Activated T-cell treated with anti-CD3 and anti-CD28 coated beads, Interleukin-2, amount 50 U/mL, for 24 hours (primary cell): ENCODE data around the gene NME2.
"Not testable (repeated sequence)": the region's sequence is repeated elsewhere in the genome, so short reads cannot be mapped to it uniquely, and the experiment has no call there.

Experiments
- DNase-seq: peaks from one replicate; pipeline ENCODE4 v3.0.0-alpha.2; 2020
- H3K27ac Mint-ChIP-seq: 2 replicates; pipeline ENCODE4 v1.8.0; 2020; ENCODE audit warnings: mild to moderate bottlenecking, mixed read lengths
- H3K27me3 Mint-ChIP-seq: 2 replicates; pipeline ENCODE4 v1.8.0; 2020; ENCODE audit warnings: mixed read lengths
- H3K36me3 Mint-ChIP-seq: 2 replicates; pipeline ENCODE4 v1.8.0; 2020; ENCODE audit warnings: low read depth, mixed read lengths
- H3K4me1 Mint-ChIP-seq: 2 replicates; pipeline ENCODE4 v1.8.0; 2020; ENCODE audit warnings: low read depth, mixed read lengths
- H3K4me3 Mint-ChIP-seq: 2 replicates; pipeline ENCODE4 v1.8.0; 2020; ENCODE audit warnings: mild to moderate bottlenecking, moderate library complexity, mixed read lengths
- H3K9me3 Mint-ChIP-seq: 2 replicates; pipeline ENCODE4 v1.8.0; 2020; ENCODE audit warnings: mixed read lengths

The NME2 gene

DNA sequence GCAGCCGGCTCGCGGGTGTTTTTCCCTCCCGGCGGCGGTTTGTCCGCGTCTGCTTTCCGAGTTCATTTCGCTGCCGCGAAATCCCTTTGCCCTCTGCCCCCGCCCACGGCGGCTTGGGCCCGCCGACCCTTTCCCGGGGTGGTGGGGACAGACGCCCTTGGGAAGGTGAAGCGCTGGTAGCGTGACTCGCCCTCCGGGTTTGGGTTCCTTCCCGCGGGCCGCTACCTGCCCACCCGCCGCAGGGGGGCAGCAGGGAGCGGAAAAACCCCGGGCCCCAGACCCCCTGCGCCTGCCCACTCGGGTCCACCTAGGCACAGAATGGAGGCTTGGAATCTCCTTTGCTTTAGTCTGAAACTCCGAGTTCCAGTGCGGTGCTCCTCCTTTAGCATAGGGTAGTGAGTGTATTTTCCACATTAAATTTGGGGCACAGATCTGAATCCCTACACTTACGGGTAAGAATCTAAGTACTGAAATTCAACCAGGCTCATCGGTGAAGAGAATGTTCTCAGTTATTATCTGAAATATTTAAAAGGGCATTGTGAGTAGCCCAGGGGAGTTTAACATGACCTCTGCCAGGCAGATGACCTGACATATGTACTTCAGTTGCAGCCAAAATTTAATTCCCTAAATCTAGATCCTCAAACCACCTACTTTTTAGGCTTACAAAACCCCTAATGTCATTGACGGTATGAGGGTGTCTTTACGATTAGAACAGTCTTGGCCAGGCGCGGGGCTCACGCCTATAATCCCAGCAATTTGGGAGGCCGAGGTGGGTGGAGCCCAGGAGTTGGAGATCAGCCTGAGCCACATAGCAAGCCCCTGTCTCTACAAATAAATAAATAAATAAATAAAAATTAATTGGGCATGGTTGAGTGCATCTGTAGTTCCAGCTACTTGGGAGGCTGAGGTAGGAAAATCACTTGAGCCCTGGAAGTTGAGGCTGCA, 1.0 kb downstream of the NME2 start:
- Mint-ChIP-seq H3K4me3 (peak overlapping the region; percentile 90), H3K27ac (peak overlapping the region; percentile 96), H3K4me1 (peaks cover 43% of the 10 kb centered on the region), H3K36me3 (peaks cover 89% of the 10 kb centered on the region), H3K9me3 (no peaks in the 10 kb centered on the region), H3K27me3 (no peaks in the 10 kb centered on the region)
- DNase-seq: peak; percentile 87

DNA sequence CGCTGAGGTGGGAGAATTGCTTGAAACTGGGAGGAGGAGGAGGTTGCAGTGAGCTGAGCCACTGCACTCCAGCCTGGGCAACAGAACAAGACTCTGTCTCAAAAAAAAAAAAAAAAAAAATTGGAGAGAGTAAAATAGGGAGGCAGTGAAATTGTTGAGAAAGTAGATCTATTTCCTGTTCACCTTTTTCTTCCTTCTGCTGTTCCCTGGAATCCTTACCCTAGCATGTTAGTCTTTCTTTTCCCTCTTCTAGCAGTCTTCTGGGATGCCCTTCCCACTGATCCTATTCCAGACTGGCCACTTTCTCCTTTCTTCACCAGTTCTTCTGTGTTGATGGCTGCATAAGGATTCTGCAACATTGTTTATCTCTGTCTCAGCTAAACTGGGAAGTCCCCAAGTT, 3.1 kb downstream of the NME2 start:
- no peak for DNase-seq
- Mint-ChIP-seq H3K27me3 (no peaks in the 10 kb centered on the region), H3K36me3 (peaks cover 90% of the 10 kb centered on the region), H3K27ac (peak overlapping the region; percentile 96), H3K9me3 (no peaks in the 10 kb centered on the region), H3K4me3 (peak overlapping the region; percentile 90), H3K4me1 (peaks cover 41% of the 10 kb centered on the region)

DNA sequence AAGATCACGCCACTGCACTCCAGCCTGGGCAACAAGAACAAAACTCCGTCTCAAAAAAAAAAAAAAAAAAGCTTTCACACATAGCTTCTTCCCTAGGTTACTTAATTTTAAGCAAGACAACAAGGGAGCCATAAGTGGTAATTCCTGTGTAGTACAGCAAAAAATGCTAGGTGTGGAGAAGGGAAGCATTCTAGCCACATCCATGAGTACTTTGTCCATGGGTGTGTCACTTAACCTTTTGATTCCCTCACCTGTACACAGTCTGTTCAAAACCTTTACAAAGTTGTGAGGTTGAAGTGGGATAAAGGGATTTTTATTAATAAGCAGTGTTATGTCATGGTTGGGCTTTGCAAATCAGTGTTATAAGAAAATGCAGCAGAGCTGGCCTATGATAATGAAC, 4.5 kb downstream of the NME2 start:
- H3K4me1 Mint-ChIP-seq: peaks cover 30% of the 10 kb centered on the region
- peaks cover 89% of the 10 kb centered on the region for H3K36me3 Mint-ChIP-seq

DNA sequence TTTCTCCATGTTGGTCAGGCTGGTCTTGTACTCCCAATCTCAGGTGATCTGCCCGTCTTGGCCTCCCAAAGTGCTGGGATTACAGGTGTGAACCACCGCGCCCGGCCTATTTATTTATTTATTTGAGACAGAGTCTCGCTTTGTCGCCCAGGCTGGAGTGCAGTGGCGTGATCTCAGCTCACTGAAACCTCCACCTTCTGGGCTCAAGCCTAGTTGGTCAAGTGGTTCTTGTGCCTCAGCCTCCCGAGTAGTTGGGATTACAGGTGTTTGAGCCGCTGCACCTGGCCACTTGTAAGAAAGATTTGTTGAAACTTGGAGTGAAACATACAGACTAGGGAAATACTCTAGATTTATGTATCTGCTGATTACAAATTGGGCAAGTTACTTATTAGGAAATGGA, 5.8 kb downstream of the NME2 start:
- not testable (repeated sequence) for DNase-seq, H3K27ac Mint-ChIP-seq, H3K27me3 Mint-ChIP-seq, H3K4me3 Mint-ChIP-seq, H3K9me3 Mint-ChIP-seq
- Mint-ChIP-seq H3K4me1 (peaks cover 27% of the 10 kb centered on the region), H3K36me3 (peaks cover 90% of the 10 kb centered on the region)

More for the DNA sequence above, 4.5 kb downstream of the NME2 start:
- H3K27me3 Mint-ChIP-seq: no peaks in the 10 kb centered on the region
- no peak for DNase-seq
- H3K4me3 Mint-ChIP-seq: no peak overlapping the region
- no peaks in the 10 kb centered on the region for H3K9me3 Mint-ChIP-seq
- no peak overlapping the region for H3K27ac Mint-ChIP-seq

DNA sequence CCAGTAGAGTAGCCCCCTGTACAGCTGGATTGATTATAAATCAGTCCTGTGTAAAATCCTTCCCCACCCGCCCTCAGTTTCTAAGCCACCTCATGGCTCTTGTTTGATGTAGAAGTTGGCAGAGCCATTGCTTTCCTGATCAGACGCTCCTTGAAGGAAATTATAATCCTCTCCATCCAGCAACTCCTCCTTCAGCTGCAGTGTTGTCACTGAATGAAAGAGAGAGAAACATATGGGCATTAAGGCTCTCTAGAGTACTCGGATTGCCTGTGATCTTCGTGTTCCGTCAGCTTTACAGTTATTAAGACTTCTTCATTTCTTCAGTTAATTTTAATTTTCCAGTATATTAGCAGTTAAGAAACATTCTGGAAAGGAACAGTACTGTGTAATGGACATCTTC, 14.3 kb downstream of the NME2 start:
- Mint-ChIP-seq H3K27ac (peak overlapping the region; percentile 20), H3K4me1 (no peaks in the 10 kb centered on the region), H3K27me3 (no peaks in the 10 kb centered on the region), H3K36me3 (peaks cover 80% of the 10 kb centered on the region), H3K4me3 (no peak overlapping the region), H3K9me3 (no peaks in the 10 kb centered on the region)
- DNase-seq: no peak

DNA sequence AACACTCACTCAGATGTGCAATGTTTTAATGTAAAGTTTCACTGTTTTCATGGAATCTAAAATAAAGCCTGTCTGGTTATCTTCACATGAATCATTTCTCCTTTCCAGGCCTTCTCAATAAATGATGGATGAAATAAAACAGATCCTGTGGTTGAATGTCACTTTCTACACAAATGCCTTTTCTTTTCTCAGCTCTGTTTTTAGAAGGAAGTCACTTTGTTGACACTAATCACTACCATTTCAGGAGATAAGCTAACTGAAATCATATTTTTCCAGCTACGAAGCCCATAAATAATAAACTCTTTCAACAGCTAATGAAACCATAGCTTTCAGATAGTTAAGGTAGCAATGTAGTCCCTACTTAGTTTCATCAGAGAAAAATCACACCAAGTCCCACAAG, 17.9 kb downstream of the NME2 start:
- H3K27me3 Mint-ChIP-seq: no peaks in the 10 kb centered on the region
- H3K36me3 Mint-ChIP-seq: peaks cover 80% of the 10 kb centered on the region
- peak overlapping the region; percentile 50 for H3K27ac Mint-ChIP-seq
- H3K9me3 Mint-ChIP-seq: no peaks in the 10 kb centered on the region
- no peak for DNase-seq
- no peak overlapping the region for H3K4me3 Mint-ChIP-seq
- no peaks in the 10 kb centered on the region for H3K4me1 Mint-ChIP-seq

DNA sequence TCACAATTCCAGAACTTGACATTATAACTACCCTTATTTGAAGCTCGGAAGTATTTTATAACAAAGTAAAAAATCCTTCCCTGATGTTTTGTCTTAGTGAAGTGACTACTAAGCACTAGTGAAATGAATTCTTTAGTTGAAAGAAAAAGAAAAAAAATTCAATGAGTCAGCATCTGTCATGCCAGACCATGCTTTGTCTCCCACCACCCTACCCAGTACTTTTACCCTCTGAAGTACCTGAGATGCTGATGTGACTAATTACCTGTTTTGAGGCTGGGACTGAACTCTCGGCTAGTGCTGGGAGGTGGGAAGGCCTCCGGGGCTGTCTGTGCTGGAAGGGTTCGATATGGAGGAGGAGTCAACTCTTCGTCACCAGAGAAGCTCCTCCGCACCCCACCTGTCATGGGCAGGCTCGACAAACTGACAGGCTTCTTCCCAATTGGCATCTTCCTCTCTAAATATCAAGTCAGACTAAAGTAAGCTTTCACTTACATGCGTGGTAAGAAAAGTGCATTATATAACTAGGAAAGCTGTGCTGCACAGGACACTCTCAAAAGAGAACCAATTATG, 19.6 kb downstream of the NME2 start:
- DNase-seq: no peak
- Mint-ChIP-seq H3K27me3 (no peaks in the 10 kb centered on the region), H3K4me3 (no peak overlapping the region), H3K9me3 (no peaks in the 10 kb centered on the region), H3K27ac (peak overlapping the region; percentile 20), H3K36me3 (peaks cover 86% of the 10 kb centered on the region), H3K4me1 (peaks cover 2% of the 10 kb centered on the region)

DNA sequence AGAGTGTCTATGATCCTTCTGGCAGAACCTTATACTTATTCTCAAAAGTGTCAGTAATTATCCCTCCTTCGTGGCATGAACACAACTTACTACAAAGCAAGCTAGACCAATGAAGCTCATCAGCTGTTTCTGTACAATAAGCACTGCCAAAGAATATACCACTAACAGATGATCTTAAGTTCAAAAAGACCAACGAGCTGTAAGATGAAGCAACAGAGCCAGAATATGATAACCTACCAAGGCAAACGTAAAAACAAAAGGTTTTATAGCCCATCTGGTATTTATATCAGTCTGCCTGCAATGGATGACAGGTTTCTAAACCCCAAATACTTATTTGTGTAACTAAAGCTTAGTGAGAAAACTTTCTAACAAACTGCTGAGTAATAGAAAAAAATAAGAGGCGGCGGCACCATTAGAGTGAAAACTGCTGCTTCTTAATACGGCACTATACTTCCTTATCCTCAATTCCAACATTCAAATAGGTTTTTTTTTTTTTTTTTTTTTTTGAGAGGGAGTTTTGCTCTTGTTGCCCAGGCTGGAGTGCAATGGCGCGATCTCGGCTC, 22.1 kb downstream of the NME2 start:
- DNase-seq: no peak
- H3K9me3 Mint-ChIP-seq: no peaks in the 10 kb centered on the region
- H3K27me3 Mint-ChIP-seq: no peaks in the 10 kb centered on the region
- peaks cover 84% of the 10 kb centered on the region for H3K36me3 Mint-ChIP-seq
- no peak overlapping the region for H3K4me3 Mint-ChIP-seq
- H3K4me1 Mint-ChIP-seq: peaks cover 2% of the 10 kb centered on the region
- peak overlapping the region; percentile 42 for H3K27ac Mint-ChIP-seq

DNA sequence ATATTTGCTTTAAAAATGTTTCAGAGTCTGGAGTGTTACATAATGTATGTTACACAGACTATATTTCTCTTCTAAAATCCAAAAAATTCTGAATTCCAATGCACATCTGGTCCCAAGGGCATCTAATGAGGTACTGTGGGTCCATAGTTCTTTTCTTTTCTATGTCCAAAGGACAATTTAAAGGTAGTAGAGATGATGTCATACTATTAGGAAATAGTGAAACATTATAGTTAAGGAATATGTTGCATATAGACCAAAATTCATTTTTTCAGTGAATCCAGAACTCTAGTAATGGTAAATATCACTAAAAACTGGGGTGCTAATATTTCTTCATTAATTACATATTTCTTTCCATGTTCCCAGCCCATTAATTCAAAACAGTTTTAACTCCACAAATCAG, 23.0 kb downstream of the NME2 start:
- DNase-seq: no peak
- Mint-ChIP-seq H3K4me1 (peaks cover 2% of the 10 kb centered on the region), H3K36me3 (peaks cover 83% of the 10 kb centered on the region), H3K4me3 (no peak overlapping the region), H3K27me3 (no peaks in the 10 kb centered on the region), H3K9me3 (no peaks in the 10 kb centered on the region), H3K27ac (peak overlapping the region; percentile 76)

DNA sequence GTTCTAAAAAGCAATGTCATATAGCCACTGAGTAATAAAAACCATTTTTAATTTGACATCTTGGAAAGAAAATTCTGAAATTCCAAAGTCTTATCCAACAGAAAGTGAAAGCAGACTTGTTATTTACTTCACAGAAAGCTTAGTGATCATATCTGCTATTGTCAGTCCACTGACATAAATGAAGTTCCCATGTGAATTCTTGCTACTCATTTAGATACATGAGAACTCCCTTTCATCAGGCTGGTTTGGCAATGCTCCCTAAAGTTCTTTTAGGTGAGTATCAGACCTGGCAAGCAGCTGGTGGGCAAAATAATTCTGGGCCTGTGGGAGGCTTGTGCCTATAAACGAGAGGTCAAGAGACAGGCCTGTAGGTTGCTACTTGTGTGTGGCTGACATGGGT, 23.4 kb downstream of the NME2 start:
- H3K27me3 Mint-ChIP-seq: no peaks in the 10 kb centered on the region
- peaks cover 82% of the 10 kb centered on the region for H3K36me3 Mint-ChIP-seq
- no peak for DNase-seq
- H3K27ac Mint-ChIP-seq: peak overlapping the region; percentile 76
- no peaks in the 10 kb centered on the region for H3K9me3 Mint-ChIP-seq
- H3K4me1 Mint-ChIP-seq: peaks cover 2% of the 10 kb centered on the region
- H3K4me3 Mint-ChIP-seq: no peak overlapping the region

DNA sequence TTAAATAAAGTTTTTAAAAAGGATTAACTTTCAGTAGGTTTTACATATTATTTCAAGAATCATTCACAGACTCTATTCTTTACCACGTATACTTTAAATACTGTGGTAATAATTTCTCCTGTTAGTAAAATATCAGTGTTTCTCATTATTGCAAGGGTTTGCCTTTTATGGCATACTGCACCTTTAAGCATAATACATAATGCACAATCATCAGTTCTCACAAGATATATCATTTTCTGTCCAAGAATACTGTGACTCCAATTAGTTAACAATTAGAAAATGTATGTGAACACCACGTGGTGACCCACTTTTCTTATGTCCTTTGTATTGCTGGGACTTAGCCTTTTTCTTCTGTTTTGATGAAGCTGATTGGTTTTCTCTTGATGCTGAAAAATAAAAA, 25.7 kb downstream of the NME2 start:
- DNase-seq: no peak
- Mint-ChIP-seq H3K4me3 (no peak overlapping the region), H3K4me1 (peaks cover 2% of the 10 kb centered on the region), H3K27me3 (no peaks in the 10 kb centered on the region), H3K9me3 (no peaks in the 10 kb centered on the region), H3K36me3 (peaks cover 73% of the 10 kb centered on the region), H3K27ac (no peak overlapping the region)

DNA sequence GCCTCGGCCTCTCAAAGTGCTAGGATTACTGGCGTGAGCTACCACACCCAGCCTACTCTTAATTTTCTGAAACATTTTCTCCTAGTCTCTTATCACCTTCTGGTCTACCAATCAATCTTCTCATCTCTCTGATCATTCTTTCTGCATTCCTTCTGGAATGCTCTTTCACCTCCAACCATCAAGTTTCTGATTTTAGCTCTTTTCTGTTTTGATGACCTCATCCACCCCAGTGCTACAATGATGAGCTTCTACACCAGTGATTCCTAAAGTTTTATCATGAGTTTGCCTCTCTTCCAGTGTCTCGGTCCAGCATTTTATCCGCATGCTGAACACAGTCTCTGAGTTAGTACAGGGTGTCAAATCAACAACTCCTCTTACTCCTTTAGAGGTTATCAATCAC, 31.5 kb downstream of the NME2 start:
- Mint-ChIP-seq H3K27me3 (no peaks in the 10 kb centered on the region), H3K27ac (peak overlapping the region; percentile 0), H3K4me1 (no peaks in the 10 kb centered on the region), H3K36me3 (peaks cover 78% of the 10 kb centered on the region), H3K4me3 (no peak overlapping the region), H3K9me3 (no peaks in the 10 kb centered on the region)
- no peak for DNase-seq

DNA sequence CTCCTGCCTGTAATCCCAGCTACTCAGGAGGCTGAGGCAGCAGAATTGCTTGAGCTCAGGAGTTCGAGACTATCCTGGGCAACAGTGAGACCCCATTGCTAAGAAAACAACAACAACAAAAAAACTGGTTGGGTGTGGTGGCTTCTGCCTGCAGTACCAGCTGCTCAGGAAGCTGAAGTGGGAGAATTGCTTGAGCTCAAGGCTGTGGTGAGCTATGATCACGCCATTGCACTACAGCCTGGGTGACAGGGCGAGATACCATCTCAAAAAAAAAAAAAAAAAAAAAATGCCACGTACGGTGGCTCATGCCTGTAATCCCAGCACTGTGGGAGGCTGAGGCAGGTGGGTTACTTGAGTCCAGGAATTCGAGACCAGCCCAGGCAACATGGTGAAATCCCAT, 34.1 kb downstream of the NME2 start:
- DNase-seq: no peak
- Mint-ChIP-seq H3K9me3 (no peaks in the 10 kb centered on the region), H3K4me1 (no peaks in the 10 kb centered on the region), H3K36me3 (peaks cover 74% of the 10 kb centered on the region), H3K27me3 (no peaks in the 10 kb centered on the region), H3K27ac (no peak overlapping the region), H3K4me3 (no peak overlapping the region)

DNA sequence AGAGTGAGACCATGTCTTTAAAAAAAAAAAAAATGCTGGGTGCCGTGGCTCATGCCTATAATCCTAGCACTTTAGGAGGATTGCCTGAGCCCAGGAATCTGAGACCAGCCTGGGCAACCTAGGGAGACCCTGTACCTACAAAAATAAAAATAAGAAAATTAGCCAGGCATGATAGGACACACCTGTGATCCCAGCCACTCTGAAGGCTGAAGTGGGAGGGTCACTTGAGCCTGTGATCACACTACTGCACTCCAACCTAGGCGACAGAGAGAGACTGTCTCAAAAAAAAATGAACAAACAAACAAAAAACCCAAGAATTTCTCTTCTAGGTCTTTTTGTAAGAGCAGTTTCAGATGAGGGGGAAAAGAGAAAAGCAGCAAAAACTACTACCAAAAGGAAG, 34.6 kb downstream of the NME2 start:
- Mint-ChIP-seq H3K36me3 (peaks cover 75% of the 10 kb centered on the region), H3K27me3 (no peaks in the 10 kb centered on the region)

DNA sequence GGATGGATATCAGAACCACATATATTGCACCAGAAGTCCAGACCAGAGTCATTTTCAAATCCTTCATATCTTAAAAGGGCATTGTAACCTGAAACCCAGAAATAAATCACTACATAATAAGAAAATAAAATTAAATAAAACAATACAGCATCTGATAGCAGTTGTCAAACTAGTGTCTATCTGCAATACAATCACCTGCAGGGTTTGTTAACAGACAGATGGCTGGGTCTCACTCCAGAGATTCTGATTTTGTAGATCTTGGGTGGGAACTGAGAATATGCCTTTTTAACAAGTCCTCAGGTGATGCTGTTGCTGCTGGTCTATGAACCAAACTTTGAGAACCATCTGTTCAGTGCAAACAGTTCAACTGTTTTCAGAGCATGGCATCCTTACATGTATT, 37.6 kb downstream of the NME2 start:
- Mint-ChIP-seq H3K9me3 (no peaks in the 10 kb centered on the region), H3K27me3 (no peaks in the 10 kb centered on the region), H3K27ac (no peak overlapping the region), H3K36me3 (peaks cover 78% of the 10 kb centered on the region), H3K4me3 (no peak overlapping the region), H3K4me1 (no peaks in the 10 kb centered on the region)
- no peak for DNase-seq

More for the DNA sequence above, 34.6 kb downstream of the NME2 start:
- Mint-ChIP-seq H3K9me3 (no peaks in the 10 kb centered on the region), H3K4me1 (no peaks in the 10 kb centered on the region), H3K4me3 (no peak overlapping the region), H3K27ac (peak overlapping the region; percentile 17)
- DNase-seq: no peak
